K562 (cell line): Measurements from ENCODE around the gene PPP1R15A. TPM values are rescaled to one million over a fixed set of nuclear protein-coding genes. Genes with fewer than 3 reads are reported as not detected.
A peak's percentile ranks its signal among the peaks of the same experiment; 100 is the strongest.

Source experiments
- C11orf30 ChIP-seq: fragments of 450-650 bp; IDR thresholded peaks from 2 replicates; pipeline ENCODE4 v1.6.1; 2016; ENCODE audit warnings: low read depth, mild to moderate bottlenecking
- CBFA2T2 ChIP-seq: fragments of 450-650 bp; conservative IDR thresholded peaks from 2 replicates; pipeline ENCODE4 v1.6.1; 2017; ENCODE audit warnings: mild to moderate bottlenecking
- CHAMP1 ChIP-seq: fragments of 450-650 bp; IDR thresholded peaks from 2 replicates; pipeline ENCODE4 v1.6.1; 2016; ENCODE audit warnings: mild to moderate bottlenecking
- CTBP1 ChIP-seq: fragments of 450-650 bp; IDR thresholded peaks from 2 replicates; pipeline ENCODE4 v1.6.1; 2016; ENCODE audit warnings: borderline replicate concordance
- DPF2 ChIP-seq: fragments of 450-650 bp; IDR thresholded peaks from 2 replicates; pipeline ENCODE4 v1.6.1; 2016
- GABPB2 ChIP-seq: fragments of 250-450 bp; sonication (Bioruptor Pico); conservative IDR thresholded peaks from 2 replicates; pipeline ENCODE4 v1.5.1; 2021; ENCODE audit warnings: mild to moderate bottlenecking
- GTF2E2 ChIP-seq: fragments of 200-800 bp; sonication (Bioruptor generic); IDR thresholded peaks from 2 replicates; pipeline ENCODE4 v1.6.1; 2016; ENCODE audit warnings: missing genetic modification characterization, missing compliant biosample characterization
- HDAC1 ChIP-seq, 2 experiments: fragments of 450-650 bp; IDR thresholded peaks; 2 replicates each; pipeline ENCODE4 v1.6.1; 2016 to 2017; ENCODE audit warnings: inconsistent platforms in 1 of 2, mild to moderate bottlenecking in 1 of 2, moderate library complexity in 1 of 2
- HMG20B ChIP-seq: fragments of 250-450 bp; sonication (Bioruptor Pico); IDR thresholded peaks from 2 replicates; pipeline ENCODE4 v1.5.0; 2021; ENCODE audit warnings: mild to moderate bottlenecking
- HMGXB4 ChIP-seq: sonication (generic); formaldehyde crosslinking; IDR thresholded peaks from 2 replicates; pipeline ENCODE4 v1.8.1; 2023; ENCODE audit warnings: mild to moderate bottlenecking, missing genetic modification reagents
- KDM1A ChIP-seq, 2 experiments: fragments of 450-650 bp; IDR thresholded peaks; 2 replicates each; pipeline ENCODE4 v1.6.1; 2016; ENCODE audit warnings: mild to moderate bottlenecking in 2 of 2
- NFE2 ChIP-seq: IDR thresholded peaks from 2 replicates; pipeline ENCODE4 v1.6.1; 2014; ENCODE audit warnings: antibody characterized with exemption, low read depth
- SREBF2 ChIP-seq: sonication (generic); formaldehyde crosslinking; IDR thresholded peaks from 2 replicates; pipeline ENCODE4 v1.4.0; 2020; ENCODE audit warnings: mild to moderate bottlenecking, missing genetic modification reagents
- TAF9B ChIP-seq: fragments of 450-650 bp; IDR thresholded peaks from 2 replicates; pipeline ENCODE4 v1.6.1; 2018; ENCODE audit warnings: mild to moderate bottlenecking; ENCODE audit not compliant: partially characterized antibody
- TFE3 ChIP-seq: fragments of 450-650 bp; formaldehyde crosslinking; IDR thresholded peaks from 2 replicates; pipeline ENCODE4 v1.4.0; 2020; ENCODE audit warnings: mild to moderate bottlenecking, mixed read lengths
- THRA ChIP-seq: fragments of 450-650 bp; IDR thresholded peaks from 2 replicates; pipeline ENCODE4 v1.6.1; 2017; ENCODE audit warnings: mild to moderate bottlenecking, moderate library complexity
- U2AF2 ChIP-seq: fragments of 200-400 bp; formaldehyde crosslinking; optimal IDR thresholded peaks from 2 replicates; pipeline ENCODE3; 2017; ENCODE audit warnings: low read depth, mild to moderate bottlenecking, low read length
- YBX1 ChIP-seq: fragments of 450-650 bp; IDR thresholded peaks from 2 replicates; pipeline ENCODE4 v1.7.1; 2016; ENCODE audit warnings: mild to moderate bottlenecking
- ZC3H8 ChIP-seq: fragments of 450-650 bp; IDR thresholded peaks from 2 replicates; pipeline ENCODE4 v1.6.1; 2017
- ZKSCAN1 ChIP-seq: fragments of 150-350 bp; IDR thresholded peaks from 2 replicates; pipeline ENCODE4 v1.6.1; 2016; ENCODE audit warnings: low read depth, low read length
- polyA plus RNA-seq, 8 experiments: library from polyadenylated mRNA; depleted of rRNA in 4 of 8; stranded (reverse) in 5 of 8; unstranded in 3 of 8; fragments of >200 nt; fragmentation: Nextera tagmentation in 2 of 8; fragmentation: Illumina TruSeq in 1 of 8; extraction: Ambion mirVana in 2 of 8; extraction: Trizol in 1 of 8; gene quantifications; 2 replicates each; pipeline versions ENCODE4 v1.2.1 to v1.2.3, GENCODE V29; 2011 to 2014; ENCODE audit warnings: inconsistent platforms in 1 of 8, missing spikeins in 1 of 8
- total RNA-seq, 7 experiments: library from RNA; depleted of rRNA in 6 of 7; stranded (reverse); fragments of >200 nt in 6 of 7; fragmentation: Illumina TruSeq in 2 of 7; extraction: Trizol in 2 of 7; gene quantifications; 2 replicates each; pipeline versions ENCODE4 v1.2.1 to v1.2.3, GENCODE V29; 2011 to 2021; ENCODE audit warnings: low replicate concordance in 1 of 7
- TF ChIP-seq, protein P1 (sequence below): sonication (generic); formaldehyde crosslinking; IDR thresholded peaks from 2 replicates; pipeline ENCODE4 v1.8.1; 2023; ENCODE audit warnings: mild to moderate bottlenecking, missing genetic modification reagents

Gene PPP1R15A
- total and polyA plus RNA-seq, 9 of the 15 experiments (the other 6 are each of a cell fraction or from before 2014, with no cell fraction given), result 0.42 to 73.7 (median 44.0) TPM

DNA sequence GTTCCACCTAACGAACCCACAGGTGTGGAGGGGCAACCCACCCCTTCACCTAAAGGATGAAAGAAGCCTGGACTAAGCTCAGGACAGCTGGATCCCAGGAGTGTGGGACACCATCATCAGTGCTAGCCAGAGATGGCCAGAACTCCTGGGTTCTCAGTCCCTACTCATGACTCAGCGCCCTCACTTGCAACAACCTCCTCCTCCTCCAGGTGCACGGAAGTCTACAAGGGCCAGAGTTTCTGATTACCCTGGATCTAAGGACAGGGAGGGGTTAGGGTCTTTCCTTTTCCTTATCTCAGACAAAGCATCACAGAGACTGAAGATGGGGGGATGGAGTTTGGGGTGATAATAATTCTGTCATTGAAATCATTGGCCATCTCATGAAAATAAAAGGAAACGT is 18.3 kb downstream of the PPP1R15A start (continued):
- no peak for TF ChIP-seq CHAMP1
- TF ChIP-seq NFE2, result peak; percentile 77
- TF ChIP-seq TAF9B, result no peak
- no peak for TF ChIP-seq YBX1
- TF ChIP-seq ZKSCAN1, result no peak
- no peak for TF ChIP-seq HMG20B (CRISPR knock-in tag)
- TF ChIP-seq, protein P1, sequence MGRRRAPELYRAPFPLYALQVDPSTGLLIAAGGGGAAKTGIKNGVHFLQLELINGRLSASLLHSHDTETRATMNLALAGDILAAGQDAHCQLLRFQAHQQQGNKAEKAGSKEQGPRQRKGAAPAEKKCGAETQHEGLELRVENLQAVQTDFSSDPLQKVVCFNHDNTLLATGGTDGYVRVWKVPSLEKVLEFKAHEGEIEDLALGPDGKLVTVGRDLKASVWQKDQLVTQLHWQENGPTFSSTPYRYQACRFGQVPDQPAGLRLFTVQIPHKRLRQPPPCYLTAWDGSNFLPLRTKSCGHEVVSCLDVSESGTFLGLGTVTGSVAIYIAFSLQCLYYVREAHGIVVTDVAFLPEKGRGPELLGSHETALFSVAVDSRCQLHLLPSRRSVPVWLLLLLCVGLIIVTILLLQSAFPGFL, result no peak
- no peak for TF ChIP-seq GABPB2
- no peak for TF ChIP-seq TFE3 (CRISPR knock-in tag)
- TF ChIP-seq C11orf30, result peak; percentile 46
- TF ChIP-seq GTF2E2 (tag), result no peak
- TF ChIP-seq KDM1A (IDR thresholded peaks at IDR 0.05), result no peak; a peak in 1 of 4 replicates
- TF ChIP-seq HDAC1 (IDR thresholded peaks at IDR 0.05), result peak in 1 of 2 experiments; percentile 33; a peak in 1 of 4 replicates
- TF ChIP-seq HMGXB4 (CRISPR knock-in tag), result no peak
- no peak for TF ChIP-seq CTBP1
- TF ChIP-seq ZC3H8, result no peak
- TF ChIP-seq THRA, result no peak
- peak; percentile 27 for TF ChIP-seq CBFA2T2
- no peak for TF ChIP-seq SREBF2
- no peak for TF ChIP-seq U2AF2
- peak; percentile 51; the same call in 1 of the 2 replicates for TF ChIP-seq DPF2
